ENCODE measurements around the gene CHRM1. TPM values are rescaled to one million over a fixed set of nuclear protein-coding genes. Genes with fewer than 3 reads are reported as not detected.

Gene CHRM1
- not detected in 2 replicates for total RNA-seq

GRCh38 chr11:62921201-62921572 lies at the start of gene CHRM1:
TSS of gene CHRM1 (minus strand) at chr11:62921363. CDS start at chr11:62911100, 10,263 bp downstream.
- no peak within 1 kb of the TSS for H3K4me3 ChIP-seq (ENCODE audit: low read depth, low read length)
- no peak for DNase-seq (ENCODE audit: low read depth)
- TF ChIP-seq CTCF (conservative IDR thresholded peaks at IDR 0.05; ENCODE audit: low read depth, low read length), result no peak

- no peak for DNase-seq (ENCODE audit: low read depth)
- TF ChIP-seq CTCF (conservative IDR thresholded peaks at IDR 0.05; ENCODE audit: low read depth, low read length), result no peak
- H3K4me3 ChIP-seq (ENCODE audit: low read depth, low read length), result no peak overlapping the region
Observed at GRCh38 chr11:62965574-62965973, 44.4 kb upstream of the CHRM1 start.

- H3K4me3 ChIP-seq (ENCODE audit: low read depth, low read length), result no peak overlapping the region
- TF ChIP-seq CTCF (conservative IDR thresholded peaks at IDR 0.05; ENCODE audit: low read depth, low read length), result no peak
Observed at GRCh38 chr11:62962391-62962790, 41.2 kb upstream of the CHRM1 start.

GRCh38 chr11:62961017-62961570 lies 39.9 kb upstream of the CHRM1 start:
- no peak for DNase-seq (ENCODE audit: low read depth)
- no peak overlapping the region for H3K4me3 ChIP-seq (ENCODE audit: low read depth, low read length)
- no peak for TF ChIP-seq CTCF (conservative IDR thresholded peaks at IDR 0.05; ENCODE audit: low read depth, low read length)

More at GRCh38 chr11:62962391-62962790, 41.2 kb upstream of the CHRM1 start:
- no peak for DNase-seq (ENCODE audit: low read depth)

GRCh38 chr11:62959422-62959980 lies 38.3 kb upstream of the CHRM1 start:
- H3K4me3 ChIP-seq (ENCODE audit: low read depth, low read length), result no peak overlapping the region
- no peak for TF ChIP-seq CTCF (conservative IDR thresholded peaks at IDR 0.05; ENCODE audit: low read depth, low read length)

GRCh38 chr11:62958547-62959421 lies 37.6 kb upstream of the CHRM1 start:
- no peak overlapping the region for H3K4me3 ChIP-seq (ENCODE audit: low read depth, low read length)
- no peak for DNase-seq (ENCODE audit: low read depth)

More at GRCh38 chr11:62959422-62959980, 38.3 kb upstream of the CHRM1 start:
- DNase-seq (ENCODE audit: low read depth), result no peak

More at GRCh38 chr11:62958547-62959421, 37.6 kb upstream of the CHRM1 start:
- no peak for TF ChIP-seq CTCF (conservative IDR thresholded peaks at IDR 0.05; ENCODE audit: low read depth, low read length)
